Activated naive CD4-positive, alpha-beta T cell treated with anti-CD3 and anti-CD28 coated beads for 36 hours (primary cell): Measurements from ENCODE around the gene FCGR3A. TPM values are rescaled to one million over a fixed set of nuclear protein-coding genes. Genes with fewer than 3 reads are reported as not detected.
A peak's percentile ranks its signal among the peaks of the same experiment; 100 is the strongest.
"Not testable (repeated sequence)": the region's sequence is repeated elsewhere in the genome, so short reads cannot be mapped to it uniquely, and the experiment has no call there.

ENCODE experiments used
- CTCF ChIA-PET: fragments of 350-600 bp; sonication (Branson Sonifier 250); formaldehyde crosslinking; loops from one replicate; lab custom pipeline; 2021; ENCODE audit warnings: antibody characterized with exemption; lab: Charles Lee
- DNase-seq: peaks from one replicate; pipeline ENCODE4 v3.0.0-alpha.2; 2020
- H3K27ac Mint-ChIP-seq: one replicate; pipeline ENCODE4 v1.8.0; 2021; ENCODE audit warnings: mild to moderate bottlenecking, mixed read lengths
- H3K27me3 Mint-ChIP-seq: one replicate; pipeline ENCODE4 v1.8.0; 2021; ENCODE audit warnings: low read depth, mixed read lengths
- H3K36me3 Mint-ChIP-seq: one replicate; pipeline ENCODE4 v1.8.0; 2021; ENCODE audit warnings: low read depth, mixed read lengths
- H3K4me1 Mint-ChIP-seq: one replicate; pipeline ENCODE4 v1.8.0; 2021; ENCODE audit warnings: low read depth, mixed read lengths
- H3K4me3 Mint-ChIP-seq: one replicate; pipeline ENCODE4 v1.8.0; 2021; ENCODE audit warnings: mild to moderate bottlenecking, moderate library complexity, mixed read lengths
- H3K9me3 Mint-ChIP-seq: one replicate; pipeline ENCODE4 v1.8.0; 2021; ENCODE audit warnings: mixed read lengths
- intact Hi-C: fragments of 100-400 bp; cut with micrococcal nuclease; formaldehyde crosslinking; loops from one replicate; pipeline ENCODE4 v1.15.1; 2023
- total RNA-seq, 2 experiments: library from RNA; stranded (reverse); gene quantifications; one replicate each; pipeline ENCODE4 v1.2.3, GENCODE V29; 2021

Gene FCGR3A
- total RNA-seq: under 1 TPM in 1 of 2 experiments, not detected in 1; 0.19 TPM

DNA sequence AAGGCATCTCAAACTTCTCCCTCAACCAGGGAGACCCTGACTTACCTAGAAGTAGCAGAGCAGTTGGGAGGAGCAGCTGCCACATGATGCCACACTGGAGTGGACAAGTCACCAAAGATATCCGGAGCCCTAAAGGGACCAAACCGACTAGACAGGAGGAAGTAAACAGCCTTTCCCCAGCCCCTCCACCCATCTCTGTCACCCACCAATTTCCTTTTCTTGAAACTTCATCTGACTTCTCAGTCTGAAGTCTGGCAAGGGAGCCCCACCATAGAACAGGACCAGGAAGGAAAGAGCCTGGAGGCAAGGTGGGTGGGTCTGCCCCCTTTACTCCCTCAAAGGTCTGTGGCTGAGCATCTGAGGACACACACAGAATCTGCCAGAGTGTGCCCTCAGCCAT is at the start of gene FCGR3A:
Gene FCGR3A, minus strand, starts transcription at position 167 of the 400 bp plus-strand sequence. Its CDS starts 82 bp downstream, at position 85.
- no peaks in the 10 kb centered on the region for H3K27me3 Mint-ChIP-seq
- intact Hi-C loops: no loop called here
- H3K4me1 Mint-ChIP-seq: peaks cover 7% of the 10 kb centered on the region
- H3K27ac Mint-ChIP-seq: no peak within 1 kb of the TSS
- no peaks in the 10 kb centered on the region for H3K9me3 Mint-ChIP-seq
- H3K36me3 Mint-ChIP-seq: no peaks in the 10 kb centered on the region
- DNase-seq: no peak
- CTCF ChIA-PET: no interaction called here
- no peak within 1 kb of the TSS for H3K4me3 Mint-ChIP-seq

- H3K36me3 Mint-ChIP-seq, H3K4me1 Mint-ChIP-seq, H3K9me3 Mint-ChIP-seq, DNase-seq, H3K27me3 Mint-ChIP-seq, CTCF ChIA-PET, H3K4me3 Mint-ChIP-seq, intact Hi-C loops, H3K27ac Mint-ChIP-seq: not testable (repeated sequence)
Measured at GRCh38 chr1:161597077-161597476, 47.5 kb upstream of the FCGR3A start.

DNA sequence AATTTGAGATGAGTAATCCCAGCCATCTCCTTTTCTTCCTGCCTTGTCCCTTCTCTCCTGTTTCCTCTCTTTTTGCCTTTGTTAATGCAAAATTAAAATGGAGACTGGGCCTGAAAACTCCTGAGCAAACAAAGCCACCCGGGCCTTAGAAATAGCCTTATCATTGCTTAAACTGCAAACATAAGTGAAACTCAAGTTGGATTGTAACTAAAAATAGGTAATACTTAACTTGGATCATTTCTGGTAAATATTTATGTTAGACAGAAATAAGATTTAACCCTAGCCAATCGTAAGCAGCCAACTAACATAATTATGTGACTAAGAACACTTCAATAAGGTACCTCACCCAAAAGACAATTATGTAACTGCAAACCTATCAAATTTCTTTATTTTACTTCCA is 46.0 kb upstream of the FCGR3A start:
- CTCF ChIA-PET, H3K27me3 Mint-ChIP-seq, H3K27ac Mint-ChIP-seq, H3K4me3 Mint-ChIP-seq, H3K9me3 Mint-ChIP-seq, H3K36me3 Mint-ChIP-seq, intact Hi-C loops, H3K4me1 Mint-ChIP-seq, DNase-seq: not testable (repeated sequence)

- H3K36me3 Mint-ChIP-seq, H3K4me1 Mint-ChIP-seq, H3K27me3 Mint-ChIP-seq, CTCF ChIA-PET, H3K4me3 Mint-ChIP-seq, intact Hi-C loops, DNase-seq, H3K9me3 Mint-ChIP-seq, H3K27ac Mint-ChIP-seq: not testable (repeated sequence)
Measured at GRCh38 chr1:161595173-161595572, 45.6 kb upstream of the FCGR3A start.

DNA sequence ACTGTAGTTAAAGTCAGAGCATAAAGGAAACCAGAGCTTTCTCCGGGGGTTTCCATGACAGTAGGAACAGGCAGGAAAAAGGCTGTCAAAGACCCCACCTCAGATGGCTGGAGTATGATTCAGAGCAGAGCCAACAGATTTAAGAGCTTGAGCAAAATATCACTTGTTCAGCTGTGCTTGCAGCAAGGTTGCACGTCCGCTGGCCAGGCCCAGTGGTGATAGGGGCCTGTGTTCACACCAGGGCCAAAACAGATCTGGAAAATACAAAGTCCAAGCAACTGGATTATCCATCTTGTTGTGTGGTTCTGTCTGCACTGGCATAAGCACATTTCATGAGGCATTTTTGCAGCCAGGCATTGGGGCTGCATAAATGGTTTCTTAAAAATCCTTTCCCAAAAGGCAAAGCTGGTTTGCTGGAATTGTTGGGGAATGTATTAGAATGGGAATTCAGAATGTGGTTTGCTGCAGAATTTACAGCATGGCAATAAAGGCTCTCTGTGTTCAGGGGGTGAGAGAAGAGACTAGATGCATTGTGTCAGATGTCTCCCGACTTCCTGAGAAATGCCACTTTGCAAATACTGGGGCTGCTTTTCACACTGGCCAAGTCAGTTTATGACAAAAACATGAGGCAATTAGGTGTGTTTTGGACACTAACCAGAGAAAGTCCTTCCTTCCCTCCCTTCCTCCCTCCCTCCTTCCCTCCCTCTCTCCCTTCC is 44.8 kb upstream of the FCGR3A start:
- H3K36me3 Mint-ChIP-seq, H3K4me1 Mint-ChIP-seq, DNase-seq, H3K9me3 Mint-ChIP-seq, H3K27me3 Mint-ChIP-seq, H3K27ac Mint-ChIP-seq, intact Hi-C loops, H3K4me3 Mint-ChIP-seq, CTCF ChIA-PET: not testable (repeated sequence)

- H3K27me3 Mint-ChIP-seq, intact Hi-C loops, DNase-seq, CTCF ChIA-PET, H3K36me3 Mint-ChIP-seq, H3K27ac Mint-ChIP-seq, H3K4me1 Mint-ChIP-seq, H3K9me3 Mint-ChIP-seq, H3K4me3 Mint-ChIP-seq: not testable (repeated sequence)
Measured at GRCh38 chr1:161593092-161593755, 43.6 kb upstream of the FCGR3A start.

DNA sequence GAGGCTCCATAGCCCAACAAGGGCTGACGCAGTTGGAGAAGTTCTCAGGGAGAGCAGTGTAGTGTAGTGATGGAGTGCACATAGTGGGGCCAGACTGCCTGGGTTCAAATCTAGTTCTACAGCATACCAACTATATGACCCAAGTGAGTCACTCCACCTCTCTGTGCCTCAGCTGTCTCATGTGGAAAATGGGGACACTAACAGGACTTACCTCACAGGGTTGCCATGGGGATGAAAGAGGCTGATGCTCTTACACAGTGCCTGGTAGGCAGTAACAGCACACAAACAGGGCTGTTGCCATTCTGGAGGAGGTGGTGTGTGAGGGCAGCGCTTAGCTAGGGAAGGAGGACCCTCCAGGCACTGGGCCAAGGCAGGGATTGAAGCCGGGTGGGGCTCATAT is 43.0 kb upstream of the FCGR3A start:
- H3K4me1 Mint-ChIP-seq, intact Hi-C loops, H3K4me3 Mint-ChIP-seq, H3K9me3 Mint-ChIP-seq, H3K36me3 Mint-ChIP-seq, CTCF ChIA-PET, H3K27me3 Mint-ChIP-seq, H3K27ac Mint-ChIP-seq: not testable (repeated sequence)
- peak; percentile 10 for DNase-seq

- intact Hi-C loops, H3K4me1 Mint-ChIP-seq, CTCF ChIA-PET, H3K36me3 Mint-ChIP-seq, H3K27ac Mint-ChIP-seq, H3K4me3 Mint-ChIP-seq, H3K27me3 Mint-ChIP-seq, DNase-seq, H3K9me3 Mint-ChIP-seq: not testable (repeated sequence)
Measured at GRCh38 chr1:161589920-161590319, 40.3 kb upstream of the FCGR3A start.

DNA sequence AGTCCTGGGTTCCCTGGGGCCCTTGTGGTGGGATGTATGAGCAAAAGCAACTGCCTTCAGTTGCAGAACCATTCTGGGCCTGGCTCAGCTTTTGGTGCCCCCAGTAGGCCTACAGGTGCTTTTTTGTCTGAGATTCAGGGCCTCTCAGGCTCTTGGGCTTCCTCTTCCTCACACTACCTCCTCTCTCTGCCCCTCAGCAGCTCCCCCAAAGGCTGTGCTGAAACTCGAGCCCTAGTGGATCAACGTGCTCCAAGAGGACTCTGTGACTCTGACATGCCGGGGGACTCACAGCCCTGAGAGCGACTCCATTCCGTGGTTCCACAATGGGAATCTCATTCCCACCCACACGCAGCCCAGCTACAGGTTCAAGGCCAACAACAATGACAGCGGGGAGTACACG is 39.7 kb upstream of the FCGR3A start:
- H3K9me3 Mint-ChIP-seq, H3K36me3 Mint-ChIP-seq, H3K27ac Mint-ChIP-seq, H3K27me3 Mint-ChIP-seq, DNase-seq, H3K4me3 Mint-ChIP-seq, CTCF ChIA-PET, intact Hi-C loops, H3K4me1 Mint-ChIP-seq: not testable (repeated sequence)

DNA sequence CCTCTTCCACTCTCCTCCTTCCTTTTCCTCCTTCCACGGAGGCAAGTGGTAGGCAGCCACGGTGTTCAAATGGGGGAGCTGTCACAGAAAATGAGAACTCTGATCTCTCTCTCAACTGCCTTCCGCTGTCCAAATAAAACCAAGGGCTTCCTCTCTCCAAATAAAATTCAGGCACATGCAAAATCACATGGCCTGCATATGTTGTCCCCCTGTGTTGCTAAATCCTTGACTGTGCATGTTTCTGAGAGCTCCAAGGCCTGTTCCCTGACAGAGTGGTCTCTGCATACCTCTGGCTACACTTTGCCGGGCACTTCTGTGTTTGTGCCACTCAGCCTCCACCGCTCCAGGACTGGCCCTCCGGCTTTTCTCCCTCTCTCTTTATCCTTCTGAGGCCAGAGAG is 39.0 kb upstream of the FCGR3A start:
- H3K36me3 Mint-ChIP-seq, intact Hi-C loops: not testable (repeated sequence)

GRCh38 chr1:161582882-161583281 is 33.3 kb upstream of the FCGR3A start:
- H3K36me3 Mint-ChIP-seq, H3K27me3 Mint-ChIP-seq, H3K4me1 Mint-ChIP-seq, H3K27ac Mint-ChIP-seq, H3K9me3 Mint-ChIP-seq, DNase-seq, CTCF ChIA-PET, H3K4me3 Mint-ChIP-seq, intact Hi-C loops: not testable (repeated sequence)

More for the DNA sequence above, 39.0 kb upstream of the FCGR3A start:
- CTCF ChIA-PET, H3K4me1 Mint-ChIP-seq, DNase-seq, H3K27me3 Mint-ChIP-seq, H3K9me3 Mint-ChIP-seq, H3K27ac Mint-ChIP-seq, H3K4me3 Mint-ChIP-seq: not testable (repeated sequence)

DNA sequence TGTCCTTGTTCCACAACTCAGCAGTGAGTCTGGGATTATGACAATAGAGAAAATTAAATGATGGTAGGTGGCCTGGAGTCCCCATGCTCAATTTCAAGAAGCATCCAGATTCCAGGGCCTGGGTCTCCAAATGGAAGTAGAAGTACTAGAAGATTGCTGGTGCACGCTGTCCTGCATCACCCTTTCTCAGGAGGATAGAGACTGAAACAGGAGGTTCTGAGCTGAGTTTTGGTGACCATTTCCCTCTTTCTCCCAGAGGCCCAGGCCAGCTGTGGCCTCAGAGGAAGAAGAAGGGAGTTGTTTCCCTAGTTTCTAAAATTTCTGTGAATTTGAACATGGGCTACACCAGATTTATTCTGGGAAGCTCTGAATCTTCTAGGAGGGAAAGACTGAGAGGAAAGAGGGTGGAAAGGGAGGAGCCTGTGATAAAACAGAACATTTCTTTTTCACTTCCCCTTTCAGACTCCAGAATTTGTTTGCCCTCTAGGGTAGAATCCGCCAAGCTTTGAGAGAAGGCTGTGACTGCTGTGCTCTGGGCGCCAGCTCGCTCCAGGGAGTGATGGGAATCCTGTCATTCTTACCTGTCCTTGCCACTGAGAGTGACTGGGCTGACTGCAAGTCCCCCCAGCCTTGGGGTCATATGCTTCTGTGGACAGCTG is 31.4 kb upstream of the FCGR3A start:
- DNase-seq, intact Hi-C loops, H3K9me3 Mint-ChIP-seq, H3K27me3 Mint-ChIP-seq, H3K4me3 Mint-ChIP-seq, CTCF ChIA-PET, H3K36me3 Mint-ChIP-seq, H3K4me1 Mint-ChIP-seq, H3K27ac Mint-ChIP-seq: not testable (repeated sequence)
